Thoracic aorta (tissue), 2 donors: ENCODE results near the gene EPHA8. TPM values are rescaled to one million over a fixed set of nuclear protein-coding genes. Genes with fewer than 3 reads are reported as not detected.

ENCODE experiments used
- ATAC-seq: fragments of 150-250 bp; one replicate; pipeline ENCODE4 v1.8.0; 2017; ENCODE audit warnings: low read depth; ENCODE audit not compliant: insufficient number of reproducible peaks, low FRiP score
- DNase-seq: peaks from one replicate; pipeline ENCODE4 v3.0.0-alpha.2; 2020; ENCODE audit warnings: low spot score
- H3K27ac ChIP-seq, 2 donors: fragments of 200-600 bp; sonication (generic); 1 replicate in 1 of 2; 2 replicates in 1 of 2; pipeline ENCODE4 v1.5.1; 2016; ENCODE audit warnings: mild to moderate bottlenecking in 2 of 2, moderate library complexity in 2 of 2
- H3K27me3 ChIP-seq: fragments of 200-600 bp; sonication (generic); replicated peaks from 2 replicates; pipeline ENCODE4 v1.6.0; 2016; ENCODE audit warnings: mild to moderate bottlenecking; ENCODE audit not compliant: insufficient read depth
- H3K36me3 ChIP-seq: fragments of 200-600 bp; sonication (generic); one replicate; pipeline ENCODE4 v1.5.1; 2016
- H3K4me1 ChIP-seq, 2 donors: fragments of 200-600 bp; sonication (generic); 1 replicate in 1 of 2; 2 replicates in 1 of 2; pipeline versions ENCODE4 v1.5.1 to v1.6.0; 2016; ENCODE audit warnings: low read depth in 2 of 2, mild to moderate bottlenecking in 1 of 2; ENCODE audit not compliant: control insufficient read depth in 1 of 2
- H3K4me3 ChIP-seq: fragments of 200-600 bp; sonication (generic); 2 replicates; pipeline ENCODE4 v1.5.1; 2016; ENCODE audit warnings: mild to moderate bottlenecking
- H3K9me3 ChIP-seq: fragments of 200-600 bp; sonication (generic); 2 replicates; pipeline ENCODE4 v1.5.1; 2016
- total RNA-seq, 2 donors: library from RNA; depleted of rRNA; stranded (reverse); fragments of >200 nt; gene quantifications; one replicate each; pipeline versions ENCODE4 v1.1.0 to v1.2.3, GENCODE V29; 2016
- TF ChIP-seq, protein P1 (sequence below): fragments of 200-600 bp; sonication (generic); IDR thresholded peaks from one replicate; pipeline ENCODE4 v1.5.1; 2019; ENCODE audit warnings: antibody characterized with exemption

EPHA8 gene
- total RNA-seq, 2 donors from 2014 or later = not detected

DNA sequence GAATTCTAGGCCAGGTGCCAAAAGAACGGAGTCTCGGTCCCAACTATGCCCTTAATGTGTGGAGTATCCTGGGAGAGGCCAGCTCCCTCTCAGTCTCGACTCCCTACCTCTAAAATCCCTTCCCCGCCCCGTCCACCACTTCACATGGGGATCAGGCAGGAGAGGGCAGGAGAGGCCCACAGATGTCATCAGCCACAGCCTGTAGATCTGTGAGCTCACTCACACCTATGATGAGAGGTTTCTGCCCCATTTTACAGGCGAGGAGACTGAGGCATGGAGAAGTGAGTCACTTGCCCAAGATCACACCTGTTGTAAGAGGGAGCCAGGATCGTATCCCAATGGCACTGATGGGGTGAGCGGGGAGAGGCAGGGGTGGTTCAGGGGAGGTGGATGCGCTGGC, 20.4 kb upstream of the EPHA8 start:
- TF ChIP-seq, protein P1, sequence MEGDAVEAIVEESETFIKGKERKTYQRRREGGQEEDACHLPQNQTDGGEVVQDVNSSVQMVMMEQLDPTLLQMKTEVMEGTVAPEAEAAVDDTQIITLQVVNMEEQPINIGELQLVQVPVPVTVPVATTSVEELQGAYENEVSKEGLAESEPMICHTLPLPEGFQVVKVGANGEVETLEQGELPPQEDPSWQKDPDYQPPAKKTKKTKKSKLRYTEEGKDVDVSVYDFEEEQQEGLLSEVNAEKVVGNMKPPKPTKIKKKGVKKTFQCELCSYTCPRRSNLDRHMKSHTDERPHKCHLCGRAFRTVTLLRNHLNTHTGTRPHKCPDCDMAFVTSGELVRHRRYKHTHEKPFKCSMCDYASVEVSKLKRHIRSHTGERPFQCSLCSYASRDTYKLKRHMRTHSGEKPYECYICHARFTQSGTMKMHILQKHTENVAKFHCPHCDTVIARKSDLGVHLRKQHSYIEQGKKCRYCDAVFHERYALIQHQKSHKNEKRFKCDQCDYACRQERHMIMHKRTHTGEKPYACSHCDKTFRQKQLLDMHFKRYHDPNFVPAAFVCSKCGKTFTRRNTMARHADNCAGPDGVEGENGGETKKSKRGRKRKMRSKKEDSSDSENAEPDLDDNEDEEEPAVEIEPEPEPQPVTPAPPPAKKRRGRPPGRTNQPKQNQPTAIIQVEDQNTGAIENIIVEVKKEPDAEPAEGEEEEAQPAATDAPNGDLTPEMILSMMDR = no peak
- Histone ChIP-seq H3K36me3 (no peaks in the 10 kb centered on the region), H3K27me3 (no peaks in the 10 kb centered on the region), H3K27ac (no peak overlapping the region), H3K9me3 (no peaks in the 10 kb centered on the region), H3K4me3 (no peak overlapping the region), H3K4me1 (no peaks in the 10 kb centered on the region)
- no peak for DNase-seq
- ATAC-seq = no peak

DNA sequence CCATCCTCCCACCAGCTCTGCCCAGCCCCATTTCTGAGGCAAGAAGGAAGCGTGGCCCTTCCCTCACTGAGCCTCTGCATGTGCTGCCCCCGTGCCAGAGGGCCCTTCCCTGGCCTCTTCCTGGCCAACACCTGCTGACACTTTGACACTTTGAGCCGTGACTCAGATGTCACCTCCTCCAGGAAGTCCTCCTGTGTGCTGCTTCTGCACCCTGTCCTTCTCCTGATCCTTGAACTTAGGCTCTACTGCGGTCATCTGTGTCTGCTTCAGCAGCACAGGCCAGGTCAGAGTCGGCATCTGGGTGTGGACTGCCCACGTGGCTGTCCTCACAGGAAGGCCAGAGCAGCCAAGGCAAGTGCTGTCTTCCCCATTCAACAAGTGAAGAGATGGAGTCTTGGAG, 19.6 kb upstream of the EPHA8 start:
- H3K9me3 ChIP-seq = no peaks in the 10 kb centered on the region

DNA sequence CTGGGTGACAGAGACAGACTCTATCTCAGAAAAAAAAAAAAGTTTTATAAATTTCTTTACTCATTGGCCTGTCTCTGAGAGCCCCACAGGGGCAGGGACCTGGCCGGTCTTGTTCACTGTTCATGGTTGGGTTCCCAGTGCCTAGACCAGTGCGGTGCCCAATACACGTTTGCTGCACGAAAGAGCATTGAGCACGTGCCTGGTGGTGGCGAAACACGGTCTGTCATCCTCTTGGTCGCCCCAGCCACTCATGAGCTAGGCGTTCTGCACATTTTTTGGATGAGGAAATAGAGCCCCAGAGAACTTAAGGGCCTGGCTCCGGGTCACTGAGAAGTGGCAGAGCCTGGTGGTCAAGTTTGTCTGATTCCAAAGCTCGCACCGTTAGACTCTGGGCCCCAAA, 18.7 kb upstream of the EPHA8 start:
- Histone ChIP-seq H3K4me3 (no peak overlapping the region), H3K27ac (no peak overlapping the region), H3K9me3 (no peaks in the 10 kb centered on the region), H3K27me3 (no peaks in the 10 kb centered on the region), H3K36me3 (no peaks in the 10 kb centered on the region), H3K4me1 (no peaks in the 10 kb centered on the region)
- no peak for ATAC-seq
- TF ChIP-seq, protein P1 = no peak
- no peak for DNase-seq

More for the DNA sequence above, 19.6 kb upstream of the EPHA8 start:
- no peak overlapping the region for H3K4me3 ChIP-seq
- ATAC-seq (no peak), DNase-seq (no peak)
- H3K27me3 ChIP-seq = no peaks in the 10 kb centered on the region
- no peaks in the 10 kb centered on the region for H3K36me3 ChIP-seq
- H3K27ac ChIP-seq = no peak overlapping the region
- H3K4me1 ChIP-seq = no peaks in the 10 kb centered on the region
- TF ChIP-seq, protein P1 = no peak

DNA sequence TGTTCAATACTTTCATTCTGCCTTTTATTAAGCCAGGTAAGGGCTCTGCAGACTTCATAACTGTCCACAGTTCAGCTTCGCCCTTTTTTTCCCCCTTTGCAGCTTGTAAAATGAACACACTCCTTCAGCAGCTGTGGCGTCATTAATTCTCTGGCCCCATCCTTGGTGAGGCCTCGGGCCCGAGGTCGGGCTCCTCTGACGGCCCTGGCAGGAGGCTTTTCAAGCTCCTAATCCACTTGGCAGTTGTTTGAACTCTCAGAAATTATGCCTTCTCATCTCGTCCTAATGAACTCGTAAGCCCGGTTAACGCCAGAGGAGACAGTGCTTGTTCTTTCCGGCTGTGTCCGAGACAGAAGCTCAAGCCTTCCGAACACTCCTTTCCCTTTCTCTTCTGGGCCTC, 18.1 kb upstream of the EPHA8 start:
- no peak for DNase-seq
- Histone ChIP-seq H3K4me3 (no peak overlapping the region), H3K27ac (no peak overlapping the region), H3K9me3 (no peaks in the 10 kb centered on the region), H3K4me1 (no peaks in the 10 kb centered on the region), H3K27me3 (no peaks in the 10 kb centered on the region), H3K36me3 (no peaks in the 10 kb centered on the region)
- ATAC-seq = no peak
- TF ChIP-seq, protein P1 = no peak

DNA sequence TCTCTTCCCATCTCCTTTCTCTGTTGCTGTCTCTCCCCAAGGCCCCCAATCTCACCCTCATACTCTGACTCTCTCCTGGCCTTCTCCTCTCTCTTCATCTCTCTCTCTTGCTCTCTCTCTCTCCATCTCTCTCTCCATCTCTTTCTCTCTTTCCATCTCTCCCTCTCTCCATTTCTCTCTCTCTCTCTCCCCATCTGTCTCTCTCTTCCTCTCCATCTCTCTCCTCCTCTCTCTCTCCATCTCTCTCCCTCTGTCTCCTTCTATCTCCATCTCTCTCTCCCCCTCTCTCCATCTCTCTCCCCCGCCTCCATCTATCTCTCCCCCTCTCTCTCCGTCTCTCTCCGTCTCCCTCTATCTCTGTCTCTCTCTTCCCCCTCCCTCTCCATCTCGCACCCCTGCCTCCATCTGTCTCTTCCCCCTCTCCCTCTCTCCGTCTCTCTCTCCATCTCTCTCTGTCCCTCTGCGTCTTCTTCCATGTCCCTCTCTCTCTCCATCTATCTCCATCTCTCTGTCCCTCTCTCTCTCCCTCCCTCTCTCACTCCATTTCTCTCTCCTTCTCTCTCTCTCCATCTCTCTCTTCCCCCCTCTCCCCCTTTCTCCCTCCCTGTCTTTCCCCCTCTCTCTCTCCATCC, 16.0 kb upstream of the EPHA8 start:
- H3K4me1 ChIP-seq = no peaks in the 10 kb centered on the region
- no peaks in the 10 kb centered on the region for H3K27me3 ChIP-seq
- DNase-seq = no peak

More for the DNA sequence above, 16.0 kb upstream of the EPHA8 start:
- no peak overlapping the region for H3K27ac ChIP-seq
- no peaks in the 10 kb centered on the region for H3K9me3 ChIP-seq
- no peak for ATAC-seq
- H3K4me3 ChIP-seq = no peak overlapping the region
- TF ChIP-seq, protein P1 = no peak
- H3K36me3 ChIP-seq = no peaks in the 10 kb centered on the region
